Spinal cord (tissue), 10 donors: ENCODE data around the gene BRI3. TPM values are rescaled to one million over a fixed set of nuclear protein-coding genes. Genes with fewer than 3 reads are reported as not detected.

Experiments used
- DNase-seq, 6 donors: peaks; one replicate each; pipeline versions ENCODE4 v3.0.0 to v3.0.0-alpha.2; 2013 to 2015; ENCODE audit warnings: low spot score in 6 of 6, low read depth in 4 of 6
- H3K27ac ChIP-seq: one replicate; pipeline ENCODE4 v1.5.1; 2013; ENCODE audit warnings: low read depth, low read length, control low read depth
- H3K27me3 ChIP-seq: one replicate; pipeline ENCODE4 v1.6.1; 2013; ENCODE audit warnings: low read length; ENCODE audit not compliant: control insufficient read depth, insufficient read depth
- H3K36me3 ChIP-seq: one replicate; pipeline ENCODE4 v1.6.1; 2013; ENCODE audit warnings: low read length; ENCODE audit not compliant: control insufficient read depth, insufficient read depth
- H3K4me1 ChIP-seq: one replicate; pipeline ENCODE4 v1.6.1; 2013; ENCODE audit warnings: low read length; ENCODE audit not compliant: control insufficient read depth, insufficient read depth
- H3K4me3 ChIP-seq: one replicate; pipeline ENCODE4 v1.5.1; 2013; ENCODE audit warnings: low read depth, low read length, control low read depth
- H3K9me3 ChIP-seq: one replicate; pipeline ENCODE4 v1.6.1; 2013; ENCODE audit warnings: low read length; ENCODE audit not compliant: control insufficient read depth, insufficient read depth
- WGBS: methylation state at CpG from one replicate; pipeline ENCODE4 v1.1.5; 2013; ENCODE audit warnings: missing lambda C conversion rate; ENCODE audit not compliant: insufficient coverage; 5-methylcytosine and 5-hydroxymethylcytosine counted together
- polyA plus RNA-seq, 2 donors: library from polyadenylated mRNA; unstranded; fragments of 120-200 nt; gene quantifications; one replicate each; pipeline ENCODE4 v1.2.1, GENCODE V29; 2013; ENCODE audit not compliant: insufficient read length in 2 of 2
- total RNA-seq, 2 donors: library from RNA; depleted of rRNA in 1 of 2; stranded (reverse); fragments of 120-200 nt in 1 of 2; fragments of >200 nt in 1 of 2; gene quantifications; one replicate each; pipeline versions ENCODE4 v1.2.3 to v1.2.4, GENCODE V29; 2013 to 2014
- donor health status: healthy.

The BRI3 gene
- total and polyA plus RNA-seq, 4 donors: 20.1 to 86.2 (median 76.4) TPM

DNA sequence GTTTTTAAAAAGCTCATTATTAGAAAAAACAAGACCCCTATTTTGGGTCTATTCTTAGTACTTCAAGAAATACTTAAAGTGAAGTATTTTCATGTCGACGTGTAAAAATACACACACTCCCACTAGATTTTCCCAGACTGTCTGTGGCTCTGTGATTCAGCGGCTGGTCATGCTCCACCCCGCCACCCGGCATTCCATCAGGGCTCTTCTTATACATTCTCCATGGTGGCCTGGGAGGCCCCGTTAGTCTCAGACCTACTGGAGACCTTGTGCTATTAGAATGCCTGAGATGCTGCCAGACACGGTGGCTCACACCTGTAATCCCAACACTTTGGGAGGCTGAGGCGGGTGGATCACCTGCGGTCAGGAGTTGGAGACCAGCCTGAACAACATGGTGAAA is 42.5 kb upstream of the BRI3 start:
- H3K9me3 ChIP-seq: no peaks in the 10 kb centered on the region
- H3K27ac ChIP-seq: no peak overlapping the region
- H3K27me3 ChIP-seq: no peaks in the 10 kb centered on the region
- no peak overlapping the region for H3K4me3 ChIP-seq
- no peak for DNase-seq
- H3K4me1 ChIP-seq: no peaks in the 10 kb centered on the region
- peaks cover 93% of the 10 kb centered on the region for H3K36me3 ChIP-seq
- WGBS: 97% methylated on average over 7 of the region's 9 CpGs

DNA sequence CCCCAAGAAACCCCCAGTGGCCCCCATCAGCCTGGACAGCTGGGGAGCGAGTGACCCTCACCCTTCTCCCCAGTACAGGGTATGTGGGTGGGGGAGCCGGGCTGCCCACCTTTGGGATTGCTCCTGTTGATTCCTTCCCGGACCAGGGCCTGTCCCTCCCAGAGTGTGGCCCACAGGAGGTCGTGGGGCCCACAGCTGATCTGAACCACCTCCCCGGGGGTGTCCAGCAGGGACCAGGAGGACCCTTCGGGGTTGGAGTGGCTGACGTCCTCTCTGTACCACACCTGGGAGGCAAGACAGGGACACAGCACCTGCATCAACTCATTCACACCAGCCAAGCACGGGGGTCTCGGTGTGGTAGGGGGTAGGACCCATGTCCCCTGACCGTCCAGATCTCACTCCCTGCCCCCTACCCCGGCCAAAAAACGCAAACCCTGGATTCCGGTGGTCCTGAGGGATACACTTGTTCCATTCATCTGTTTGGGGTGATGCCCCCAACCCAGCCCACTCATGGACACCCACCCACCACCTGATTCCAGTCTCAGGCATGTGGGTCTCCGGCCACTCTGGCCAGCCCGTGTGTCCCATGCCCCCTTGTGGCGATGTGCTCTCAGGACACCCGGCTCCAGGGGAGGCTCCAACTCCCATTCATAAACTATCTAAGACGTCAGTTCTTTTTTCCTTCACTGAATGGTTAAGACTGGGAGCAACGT is 40.4 kb upstream of the BRI3 start:
- peaks cover 96% of the 10 kb centered on the region for H3K36me3 ChIP-seq
- no peak overlapping the region for H3K4me3 ChIP-seq
- no peak overlapping the region for H3K27ac ChIP-seq
- no peaks in the 10 kb centered on the region for H3K9me3 ChIP-seq
- peak in 2 of 6 donors; percentile 10 to 31 for DNase-seq
- WGBS: 61% methylated on average over 11 of the region's 19 CpGs
- H3K27me3 ChIP-seq: no peaks in the 10 kb centered on the region
- no peaks in the 10 kb centered on the region for H3K4me1 ChIP-seq

DNA sequence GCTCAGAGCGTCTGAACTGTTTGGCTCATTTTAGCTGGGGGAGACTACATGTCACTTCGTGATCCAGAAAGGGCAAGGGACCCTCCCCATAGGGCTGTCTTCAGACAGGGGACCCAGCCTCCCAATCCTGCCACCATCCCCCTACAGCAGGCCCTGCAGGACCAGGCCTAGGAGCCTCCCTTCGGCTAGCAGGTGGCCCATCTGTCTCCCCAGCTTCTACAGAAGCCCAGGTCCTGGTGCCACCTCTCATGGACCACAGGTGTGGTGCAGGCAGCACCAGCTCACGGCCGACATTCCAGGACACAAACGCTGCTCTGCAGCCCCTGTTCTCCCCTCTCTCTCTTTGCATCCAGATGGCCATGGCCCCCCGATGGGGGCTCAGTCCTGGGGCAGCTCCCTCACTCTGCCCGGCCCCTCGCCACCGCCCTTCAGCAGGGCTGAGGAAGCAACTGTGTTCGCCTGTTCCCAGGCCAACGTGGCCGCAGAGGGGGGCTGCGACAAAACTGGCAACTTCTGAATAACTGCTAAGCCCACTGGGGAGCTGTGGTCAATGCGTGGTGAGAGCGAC is 39.7 kb upstream of the BRI3 start:
- Histone ChIP-seq H3K27me3 (no peaks in the 10 kb centered on the region), H3K36me3 (peaks cover 90% of the 10 kb centered on the region)

DNA sequence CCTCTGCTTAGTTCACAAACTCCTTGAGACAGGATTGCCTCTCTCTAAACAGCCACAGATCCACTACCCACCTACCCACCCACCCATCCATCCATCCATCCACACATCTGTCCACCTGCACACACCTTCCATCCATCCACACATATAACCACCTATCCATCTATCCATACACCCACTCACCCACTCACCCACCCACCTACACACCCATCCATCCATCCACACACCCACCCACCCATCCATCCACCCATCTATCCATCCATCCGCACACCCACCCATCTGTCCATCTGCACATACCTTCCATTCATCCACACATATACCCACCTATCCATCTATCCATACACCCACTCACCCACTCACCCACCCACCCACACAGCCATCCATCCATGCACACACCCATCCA is 39.1 kb upstream of the BRI3 start:
- DNase-seq: no peak
- WGBS: 80% methylated on average over 1 of the region's 1 CpG
- peaks cover 84% of the 10 kb centered on the region for H3K36me3 ChIP-seq

More for the DNA sequence above, 39.7 kb upstream of the BRI3 start:
- DNase-seq: no peak
- no peaks in the 10 kb centered on the region for H3K9me3 ChIP-seq
- H3K4me1 ChIP-seq: no peaks in the 10 kb centered on the region
- no peak overlapping the region for H3K27ac ChIP-seq
- H3K4me3 ChIP-seq: no peak overlapping the region
- WGBS: 71% methylated on average over 15 of the region's 16 CpGs

DNA sequence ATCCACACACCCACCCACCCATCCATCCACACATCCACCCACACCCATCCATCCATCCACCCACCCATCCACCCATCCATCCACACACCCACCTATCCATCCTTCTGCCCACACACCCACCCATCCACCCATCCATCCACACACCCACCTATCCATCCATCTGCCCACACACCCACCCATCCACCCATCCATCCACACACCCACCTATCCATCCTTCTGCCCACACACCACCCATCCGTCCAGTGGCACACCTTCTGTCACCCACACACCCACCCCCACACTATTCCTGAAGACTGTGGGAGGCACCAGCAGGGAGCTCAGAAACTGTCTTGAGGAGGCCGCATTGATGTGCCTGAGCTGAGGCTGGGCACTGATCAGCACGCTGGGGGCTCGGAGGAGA is 38.6 kb upstream of the BRI3 start:
- peaks cover 84% of the 10 kb centered on the region for H3K36me3 ChIP-seq
- H3K27ac ChIP-seq: no peak overlapping the region
- WGBS: 80% methylated on average over 4 of the region's 4 CpGs
- no peak overlapping the region for H3K4me3 ChIP-seq
- no peaks in the 10 kb centered on the region for H3K9me3 ChIP-seq
- H3K27me3 ChIP-seq: no peaks in the 10 kb centered on the region
- no peak for DNase-seq
- H3K4me1 ChIP-seq: peaks cover under 1% of the 10 kb centered on the region

More for the DNA sequence above, 39.1 kb upstream of the BRI3 start:
- Histone ChIP-seq H3K4me1 (no peaks in the 10 kb centered on the region), H3K27me3 (no peaks in the 10 kb centered on the region), H3K9me3 (no peaks in the 10 kb centered on the region), H3K27ac (no peak overlapping the region), H3K4me3 (no peak overlapping the region)

DNA sequence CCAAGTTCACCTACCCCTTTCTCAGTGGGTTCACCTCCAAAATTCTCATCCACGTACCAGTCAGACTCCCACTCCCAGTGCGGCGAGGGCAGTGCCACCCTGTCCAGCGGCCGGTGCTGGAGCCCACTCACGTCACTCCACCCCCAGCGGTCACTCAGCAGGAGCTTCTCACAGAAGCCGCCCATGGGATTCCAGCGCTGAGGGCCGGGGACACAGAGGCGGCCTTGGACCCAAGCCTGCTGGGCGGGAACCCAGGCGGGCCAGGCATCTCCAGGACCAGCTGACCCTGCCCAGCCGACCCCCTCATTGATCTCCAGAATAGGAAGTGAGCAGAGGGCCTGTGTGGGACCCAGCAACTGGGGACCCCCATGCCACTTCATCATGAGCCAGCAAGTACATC is 36.6 kb upstream of the BRI3 start:
- DNase-seq: no peak
- Histone ChIP-seq H3K4me1 (peaks cover 4% of the 10 kb centered on the region), H3K4me3 (no peak overlapping the region), H3K27me3 (no peaks in the 10 kb centered on the region), H3K27ac (no peak overlapping the region), H3K9me3 (no peaks in the 10 kb centered on the region), H3K36me3 (peaks cover 79% of the 10 kb centered on the region)
- WGBS: 94% methylated on average over 14 of the region's 14 CpGs

DNA sequence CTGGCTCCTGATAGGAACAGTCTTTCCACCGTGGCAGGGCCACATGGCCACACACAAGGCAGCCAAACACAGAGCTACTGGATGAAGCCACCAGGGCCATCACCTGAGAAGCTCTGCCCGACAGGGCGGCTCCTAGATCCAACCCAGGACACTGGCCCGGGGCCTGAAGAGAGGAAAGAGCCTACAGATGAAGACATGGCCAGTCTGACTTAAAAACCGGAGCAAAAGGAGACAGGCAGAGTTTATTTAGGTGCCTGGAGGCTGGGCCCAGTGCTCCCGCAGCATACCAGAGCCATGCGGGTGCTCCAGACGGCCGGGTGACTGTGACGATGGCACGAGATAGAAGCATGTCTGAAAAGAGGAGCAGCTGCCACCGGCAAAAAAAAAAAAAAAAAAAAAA is 33.3 kb upstream of the BRI3 start:
- DNase-seq: no peak
- WGBS: 95% methylated on average over 9 of the region's 12 CpGs
- H3K4me3 ChIP-seq: no peak overlapping the region
- H3K9me3 ChIP-seq: no peaks in the 10 kb centered on the region
- peaks cover 24% of the 10 kb centered on the region for H3K4me1 ChIP-seq
- H3K27ac ChIP-seq: no peak overlapping the region
- no peaks in the 10 kb centered on the region for H3K27me3 ChIP-seq
- peaks cover 49% of the 10 kb centered on the region for H3K36me3 ChIP-seq

DNA sequence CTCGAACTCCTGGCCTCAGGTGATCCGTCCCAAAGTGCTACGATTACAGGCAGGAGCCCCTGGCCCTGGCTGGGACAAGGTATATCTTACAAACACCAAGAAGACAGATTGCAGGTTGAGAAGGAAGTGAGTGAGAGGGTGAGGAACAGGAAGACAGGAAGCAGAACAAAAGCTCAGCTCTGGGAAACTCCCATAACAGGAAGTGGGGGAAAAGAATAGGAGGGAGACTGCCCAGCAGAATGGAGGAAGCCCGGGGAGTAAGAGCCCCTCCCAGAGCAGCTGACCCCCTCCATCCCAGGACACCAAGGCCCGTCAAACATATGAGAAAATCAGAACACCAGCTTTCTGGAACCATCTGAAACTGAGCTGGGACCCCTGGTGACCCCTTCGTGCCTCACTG is 32.4 kb upstream of the BRI3 start:
- Histone ChIP-seq H3K4me3 (no peak overlapping the region), H3K36me3 (peaks cover 39% of the 10 kb centered on the region), H3K9me3 (no peaks in the 10 kb centered on the region), H3K4me1 (peaks cover 30% of the 10 kb centered on the region), H3K27ac (no peak overlapping the region), H3K27me3 (no peaks in the 10 kb centered on the region)
- WGBS: 91% methylated on average over 2 of the region's 6 CpGs
- DNase-seq: no peak

DNA sequence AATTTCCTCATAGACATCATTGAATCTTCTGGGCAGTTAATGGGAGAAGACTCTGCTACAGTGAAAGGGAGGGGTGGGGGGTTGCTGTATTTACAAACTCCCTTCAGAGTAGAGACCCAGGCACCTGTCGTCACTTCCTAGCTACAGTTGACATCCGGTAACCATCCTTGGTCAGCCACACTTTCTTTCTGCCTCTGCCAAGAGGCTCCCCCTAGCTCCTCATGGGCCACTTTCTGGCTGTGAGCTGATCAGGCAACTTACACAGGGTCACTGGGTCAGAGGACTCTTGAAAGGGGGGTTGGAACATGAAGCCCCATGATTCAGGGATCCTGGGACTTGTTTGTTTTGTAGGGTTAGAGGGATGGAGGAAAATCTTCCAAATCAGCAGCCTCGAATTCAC is 30.7 kb upstream of the BRI3 start:
- H3K36me3 ChIP-seq: peaks cover 26% of the 10 kb centered on the region
- DNase-seq: no peak
- H3K9me3 ChIP-seq: no peaks in the 10 kb centered on the region
- no peak overlapping the region for H3K27ac ChIP-seq
- H3K27me3 ChIP-seq: no peaks in the 10 kb centered on the region
- 60% methylated on average over 2 of the region's 3 CpGs for WGBS
- peaks cover 30% of the 10 kb centered on the region for H3K4me1 ChIP-seq
- no peak overlapping the region for H3K4me3 ChIP-seq

DNA sequence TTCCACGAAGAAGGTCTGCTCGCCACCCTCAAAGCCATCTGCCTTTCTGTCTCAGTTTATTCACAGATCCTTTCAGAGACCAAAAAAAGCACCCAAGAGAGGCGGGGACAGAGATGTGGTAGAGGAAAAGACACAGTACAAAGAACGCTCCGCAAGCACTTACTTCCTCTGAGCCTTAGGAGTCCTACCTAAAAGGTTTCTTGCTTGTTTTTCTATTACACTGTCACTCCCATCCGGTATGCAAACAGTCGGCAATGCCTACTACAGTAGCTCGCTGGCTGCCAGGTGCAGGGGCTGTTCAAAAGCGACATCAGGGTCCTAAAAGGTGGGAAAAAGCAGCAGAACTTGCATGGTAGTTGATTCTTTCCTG is 30.3 kb upstream of the BRI3 start:
- Histone ChIP-seq H3K27me3 (no peaks in the 10 kb centered on the region), H3K4me3 (peak overlapping the region; percentile 78), H3K9me3 (no peaks in the 10 kb centered on the region), H3K4me1 (peaks cover 30% of the 10 kb centered on the region), H3K27ac (no peak overlapping the region), H3K36me3 (peaks cover 23% of the 10 kb centered on the region)
- 19% methylated on average over 7 of the region's 9 CpGs for WGBS
- no peak for DNase-seq
